GM19099 (cell line): ENCODE results near the gene PEPD.

Experiments
- POLR2A ChIP-seq: IDR thresholded peaks from 3 replicates; pipeline ENCODE4 v1.6.1; 2011; ENCODE audit warnings: low read depth; ENCODE audit not compliant: insufficient read length; ENCODE audit errors: extremely low read depth

The PEPD gene

GRCh38 chr19:33497778-33498175, 23.8 kb downstream of the PEPD start:
- TF ChIP-seq POLR2A = no peak

- TF ChIP-seq POLR2A = no peak
These were observed 24.3 kb downstream of the PEPD start for GRCh38 chr19:33497131-33497777.

GRCh38 chr19:33496038-33496895, 25.3 kb downstream of the PEPD start:
- TF ChIP-seq POLR2A = no peak

DNA sequence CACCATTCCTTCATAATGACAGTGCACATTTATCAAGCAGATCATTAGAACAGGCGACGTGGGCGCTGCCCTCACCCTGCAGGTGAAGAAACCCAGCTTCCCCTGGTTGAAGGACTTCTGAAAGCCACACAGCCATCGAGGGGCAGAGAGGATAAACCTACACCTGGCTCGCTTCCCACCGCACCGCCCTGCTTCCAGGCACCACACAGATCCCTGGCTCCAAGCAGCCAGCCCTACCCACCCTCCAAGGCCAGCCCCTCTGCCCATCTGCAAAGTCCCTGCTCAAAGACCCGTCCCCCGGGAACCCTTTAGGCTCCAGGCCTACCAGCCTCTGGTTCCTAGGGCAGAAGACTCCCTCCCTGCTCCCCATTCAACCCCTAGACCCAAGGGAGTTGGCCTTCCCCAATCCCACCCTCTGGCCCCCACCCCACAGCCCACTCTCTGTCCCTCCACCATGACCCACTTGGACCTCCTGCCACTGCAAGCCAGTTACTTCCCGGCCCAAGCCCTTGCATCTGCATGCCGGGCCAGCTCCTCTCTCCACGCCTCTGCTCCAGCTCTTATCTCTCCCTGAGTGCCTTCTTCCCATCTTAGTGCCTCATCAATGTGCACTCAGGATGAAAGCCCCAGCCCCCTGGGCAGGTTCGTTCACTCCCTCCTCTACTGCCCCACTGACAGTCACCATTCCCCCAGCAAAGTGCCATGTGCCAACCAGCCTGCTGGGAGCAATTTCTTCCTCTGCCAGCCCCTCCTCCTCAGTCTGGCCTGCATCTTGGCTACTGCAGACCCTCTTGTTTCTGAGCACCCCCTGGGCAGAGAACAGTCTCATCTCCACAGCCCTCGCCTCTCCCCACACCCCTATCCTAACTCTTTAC, 28.0 kb downstream of the PEPD start:
- no peak for TF ChIP-seq POLR2A

DNA sequence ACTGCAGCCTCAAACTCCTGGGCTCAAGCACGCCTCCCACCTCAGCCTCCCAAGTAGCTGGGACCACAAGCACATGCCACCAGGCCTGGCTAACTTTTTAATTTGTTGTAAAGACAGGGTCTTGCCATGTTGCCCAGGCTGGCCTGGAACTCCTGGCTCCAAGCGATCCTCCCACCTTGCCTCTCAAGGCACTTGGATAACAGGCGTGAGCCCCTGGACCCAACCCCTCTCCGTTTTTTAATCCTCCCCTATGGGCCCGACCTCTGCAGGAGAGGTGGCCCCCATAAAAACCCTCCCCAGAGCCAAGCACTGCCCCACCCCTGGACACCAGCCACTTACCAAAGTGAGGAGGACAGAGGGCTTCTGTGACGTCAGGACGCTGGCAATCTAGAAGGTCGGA, 28.6 kb downstream of the PEPD start:
- TF ChIP-seq POLR2A = no peak

- TF ChIP-seq POLR2A = no peak
These were observed 29.5 kb downstream of the PEPD start for GRCh38 chr19:33492090-33492489.

DNA sequence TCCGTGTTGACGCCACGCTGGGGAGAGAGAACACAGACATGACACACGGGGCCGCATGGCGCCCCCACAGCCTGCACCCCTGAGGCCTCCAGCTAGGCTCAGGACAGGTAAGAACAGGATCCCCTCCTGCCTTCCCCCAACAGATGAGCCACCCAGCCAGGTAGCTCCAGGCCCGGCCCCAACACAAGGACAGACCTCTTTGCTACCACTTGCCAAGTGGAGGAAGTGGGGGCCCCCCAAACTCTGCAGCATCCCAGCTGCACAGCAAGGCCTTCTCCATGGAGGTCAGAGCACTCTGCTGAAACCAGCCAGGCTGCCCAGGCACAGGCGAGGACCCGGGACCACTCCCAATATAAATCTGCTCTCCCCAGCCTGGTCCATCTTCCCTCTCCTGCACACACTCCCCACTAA, 31.5 kb downstream of the PEPD start:
- TF ChIP-seq POLR2A = no peak

DNA sequence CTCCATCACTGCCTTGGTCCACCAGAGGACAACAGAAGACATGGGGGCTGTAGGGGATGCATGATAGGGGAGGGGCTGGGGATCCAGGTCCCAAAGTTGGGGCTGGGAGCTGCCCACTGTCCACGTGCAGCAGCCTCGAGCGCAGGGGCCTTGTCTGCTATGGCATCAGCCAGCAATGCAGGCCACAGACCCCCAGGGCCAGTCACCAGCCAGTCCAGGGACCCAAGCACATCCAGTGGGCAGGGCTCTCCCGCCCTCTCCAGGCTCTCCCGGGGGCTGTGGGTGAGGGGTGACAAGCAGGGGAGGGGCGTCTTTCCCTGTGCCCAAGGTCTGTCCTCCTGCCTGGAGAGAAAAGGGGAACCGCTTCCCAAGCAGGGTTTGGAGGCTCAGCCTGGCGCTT, 32.8 kb downstream of the PEPD start:
- no peak for TF ChIP-seq POLR2A

DNA sequence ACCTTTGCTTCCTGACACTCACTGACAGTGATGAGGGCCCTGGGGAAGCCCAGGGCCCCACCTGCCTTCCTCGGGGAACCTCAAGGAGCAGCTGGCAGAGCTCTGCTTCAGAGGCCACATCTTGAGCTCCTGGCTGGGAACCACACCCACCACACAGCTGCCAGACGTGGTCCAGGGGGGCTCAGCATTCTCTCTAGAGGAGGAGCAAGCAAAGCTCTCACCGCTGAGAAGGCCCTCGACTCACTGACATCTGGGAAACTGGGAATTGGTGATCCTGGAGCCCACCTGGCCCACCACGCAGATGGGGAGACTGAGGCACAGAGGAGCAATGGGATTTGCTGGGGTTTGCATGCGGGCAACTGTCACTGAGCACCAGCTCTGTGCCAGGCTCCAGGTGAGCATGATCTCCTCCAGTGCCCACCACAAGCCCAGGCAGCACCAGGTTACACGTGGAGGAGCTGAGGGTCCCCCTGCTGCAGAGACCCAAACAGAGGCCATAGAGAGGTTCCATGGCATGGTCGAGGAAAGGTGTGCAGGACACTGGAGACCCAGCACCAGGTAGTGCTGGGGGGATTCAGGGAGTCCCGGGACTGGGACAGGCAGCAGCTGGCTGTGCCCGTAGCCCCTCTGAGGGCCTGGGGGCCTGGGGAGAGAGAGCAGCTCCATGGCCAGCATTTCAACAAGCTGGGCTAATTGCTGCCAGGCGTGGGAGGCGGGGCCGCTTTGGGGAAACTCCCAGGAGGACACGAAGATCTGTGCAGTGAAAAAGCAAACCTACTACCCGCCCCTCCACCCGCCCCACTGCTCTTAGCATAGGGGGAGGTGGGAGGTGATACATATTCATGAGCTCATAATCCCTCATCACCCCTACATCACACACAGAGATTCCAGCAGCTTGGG, 33.4 kb downstream of the PEPD start:
- no peak for TF ChIP-seq POLR2A

- TF ChIP-seq POLR2A = no peak
These were observed 34.4 kb downstream of the PEPD start for GRCh38 chr19:33486936-33487811.

GRCh38 chr19:33486407-33486806, 35.2 kb downstream of the PEPD start:
- TF ChIP-seq POLR2A = no peak

DNA sequence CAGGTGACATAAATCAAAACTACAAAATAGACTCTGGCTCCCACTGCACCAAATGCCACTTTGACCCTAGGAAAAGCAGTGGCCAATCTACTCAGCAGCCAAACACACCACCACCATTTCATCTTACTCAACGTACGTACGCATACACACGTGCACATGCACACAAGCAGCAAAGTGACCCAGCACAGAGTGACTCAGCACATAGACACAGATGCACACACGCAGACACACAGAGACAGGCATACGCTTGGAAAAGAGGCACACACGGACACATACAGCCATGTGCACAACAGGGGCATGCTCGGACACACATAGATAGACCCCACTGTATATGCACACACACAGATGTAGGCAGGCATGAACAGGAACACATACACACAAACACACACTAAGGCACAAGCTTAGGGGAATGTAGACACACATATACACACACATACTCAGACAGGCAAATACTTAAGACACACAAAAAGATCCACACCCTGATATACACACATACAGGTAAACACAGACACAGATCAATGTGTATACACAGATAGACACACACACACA, 37.3 kb downstream of the PEPD start:
- no peak for TF ChIP-seq POLR2A

GRCh38 chr19:33482476-33482875, 39.1 kb downstream of the PEPD start:
- TF ChIP-seq POLR2A = no peak
